HG03039 (cell line): ENCODE measurements around the gene STEAP3.

ENCODE experiments used
- ATAC-seq: cut with Tn5 transposase; IDR thresholded peaks from one replicate; pipeline ENCODE4 v1.9.1; 2021; ENCODE audit warnings: mild to moderate bottlenecking, moderate library complexity; ENCODE audit not compliant: unreplicated experiment

The STEAP3 gene

DNA sequence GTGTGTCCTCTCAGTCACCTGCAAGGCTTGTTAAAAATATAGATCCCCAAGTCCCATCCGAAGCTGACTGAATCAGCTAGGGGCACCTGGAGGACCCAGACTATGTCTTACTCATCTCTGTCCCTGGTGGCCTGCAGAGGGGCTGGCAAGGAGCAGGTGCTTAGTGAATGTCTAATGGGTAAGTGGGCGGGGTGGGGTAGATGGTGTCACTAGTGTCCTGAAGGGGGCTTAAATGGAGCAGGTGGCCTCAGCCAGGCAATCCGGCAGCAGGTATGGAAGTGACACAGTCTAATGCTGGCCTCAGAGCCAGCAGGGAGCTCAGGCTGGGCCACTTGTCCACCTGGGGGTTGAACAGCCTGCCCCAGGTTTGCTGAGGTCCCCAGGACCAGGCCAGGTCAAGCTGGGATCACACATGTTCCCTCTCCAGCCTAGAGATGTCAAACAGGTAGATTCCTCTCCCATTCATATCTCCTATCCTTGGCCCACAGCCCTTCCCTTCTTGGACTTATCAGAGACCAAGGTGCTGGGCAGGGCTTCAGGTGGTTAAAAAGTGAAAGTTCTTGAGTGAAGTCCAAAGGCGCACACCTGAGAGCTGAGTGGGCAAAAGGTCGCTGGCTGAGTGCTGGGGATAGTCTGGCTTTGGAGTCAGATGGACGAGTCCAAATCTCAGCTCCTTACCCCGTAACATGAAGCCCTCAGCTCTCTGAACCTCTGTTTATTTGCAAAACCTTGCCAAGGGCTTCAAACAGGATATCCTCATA is 1.7 kb downstream of the STEAP3 start:
- no peak for ATAC-seq

DNA sequence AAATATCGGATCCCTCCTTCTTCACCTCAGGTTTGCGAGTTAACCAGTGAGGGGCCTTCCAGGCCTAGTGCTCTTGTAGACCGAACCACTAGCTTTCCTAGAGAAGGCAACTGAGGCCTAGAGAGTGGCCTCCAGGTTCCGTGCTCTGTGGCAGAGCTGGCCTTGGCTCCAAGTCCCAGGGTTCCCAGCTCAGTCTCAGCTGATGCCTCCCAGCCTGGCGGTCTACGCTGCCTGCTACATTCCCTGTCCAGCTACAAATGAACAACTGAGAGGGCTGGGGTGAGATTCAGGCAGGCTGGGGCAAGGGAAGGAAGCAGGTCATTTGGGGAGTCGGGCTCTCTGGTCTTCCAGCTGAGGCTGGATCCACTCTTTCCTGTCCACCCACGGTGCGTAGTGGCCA is 2.3 kb downstream of the STEAP3 start:
- no peak for ATAC-seq

DNA sequence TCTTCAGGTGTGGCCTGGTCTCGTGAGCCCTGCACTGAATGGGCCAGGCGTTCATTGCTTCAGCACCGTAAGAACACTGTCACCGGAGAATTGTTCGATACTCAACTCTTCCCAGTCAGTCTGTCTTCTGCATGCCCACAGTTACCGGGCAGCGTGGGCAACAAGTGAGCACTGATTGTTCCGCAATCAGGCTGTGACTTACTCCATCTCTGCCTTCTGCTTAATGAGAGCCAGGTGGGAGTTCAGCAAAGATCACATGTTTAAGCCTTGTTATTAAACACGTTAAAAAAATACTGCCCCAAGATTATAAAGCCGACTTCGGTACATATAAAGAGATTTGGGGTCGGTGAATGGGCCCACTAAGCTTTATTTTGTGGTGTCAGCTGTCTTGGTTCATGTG is 3.7 kb downstream of the STEAP3 start:
- no peak for ATAC-seq

DNA sequence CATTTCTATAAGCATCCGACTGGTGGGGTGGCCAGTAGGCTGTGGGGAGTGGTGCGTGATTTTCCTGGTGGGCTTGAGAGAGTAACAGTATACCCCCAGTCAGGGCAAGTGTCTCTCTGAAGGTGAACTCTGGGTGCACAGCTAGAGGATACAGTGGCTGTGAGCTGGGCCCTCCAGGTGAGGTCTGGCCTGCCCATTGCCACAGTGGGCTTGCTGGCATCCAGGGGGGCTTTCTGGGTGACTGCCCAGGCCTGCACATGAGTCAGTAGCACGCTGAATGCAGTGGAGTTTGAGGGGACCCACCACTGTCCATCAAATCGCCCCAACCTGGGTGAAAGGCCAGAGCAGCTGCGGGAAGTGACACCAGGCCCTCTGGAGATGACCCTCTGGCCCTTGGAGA is 4.5 kb downstream of the STEAP3 start:
- ATAC-seq = no peak

DNA sequence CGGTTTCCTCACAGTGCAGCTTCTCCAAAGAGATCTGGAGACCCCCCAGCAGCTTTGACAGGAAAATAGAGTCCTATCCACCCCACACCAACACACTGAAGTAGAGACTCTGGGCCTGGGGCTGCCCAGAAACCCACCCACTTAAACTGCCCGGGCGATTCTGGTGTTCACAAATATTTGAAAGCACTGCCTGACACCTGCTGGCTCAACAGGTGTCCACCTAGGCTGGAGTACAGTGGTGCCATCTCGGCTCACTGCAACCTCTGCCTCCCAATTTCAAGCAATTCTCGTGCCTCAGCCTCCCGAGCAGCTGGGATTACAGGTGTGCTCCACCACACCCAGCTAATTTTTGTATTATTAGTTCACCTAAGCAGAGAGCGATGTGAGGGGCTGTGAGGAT is 5.3 kb downstream of the STEAP3 start:
- no peak for ATAC-seq

DNA sequence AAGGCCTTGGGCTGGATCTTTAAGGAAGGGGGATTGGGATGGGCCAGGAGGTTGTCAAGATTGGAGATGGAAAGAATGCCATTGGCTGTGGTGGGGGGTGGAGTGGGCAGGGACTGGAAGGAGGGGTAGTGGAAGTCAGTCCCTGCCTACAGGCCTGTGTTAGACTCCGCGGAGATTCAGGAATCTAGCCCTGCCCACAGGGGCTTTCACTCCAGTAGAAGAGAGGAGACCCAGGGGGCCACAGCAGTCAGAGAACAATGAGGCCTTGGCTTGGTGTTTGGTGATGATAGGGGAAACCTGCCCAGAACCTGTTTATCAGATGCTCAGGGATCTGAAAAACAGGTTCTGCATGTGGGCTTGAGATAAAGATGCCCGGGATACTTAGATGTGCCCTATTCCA is 6.1 kb downstream of the STEAP3 start:
- no peak for ATAC-seq

DNA sequence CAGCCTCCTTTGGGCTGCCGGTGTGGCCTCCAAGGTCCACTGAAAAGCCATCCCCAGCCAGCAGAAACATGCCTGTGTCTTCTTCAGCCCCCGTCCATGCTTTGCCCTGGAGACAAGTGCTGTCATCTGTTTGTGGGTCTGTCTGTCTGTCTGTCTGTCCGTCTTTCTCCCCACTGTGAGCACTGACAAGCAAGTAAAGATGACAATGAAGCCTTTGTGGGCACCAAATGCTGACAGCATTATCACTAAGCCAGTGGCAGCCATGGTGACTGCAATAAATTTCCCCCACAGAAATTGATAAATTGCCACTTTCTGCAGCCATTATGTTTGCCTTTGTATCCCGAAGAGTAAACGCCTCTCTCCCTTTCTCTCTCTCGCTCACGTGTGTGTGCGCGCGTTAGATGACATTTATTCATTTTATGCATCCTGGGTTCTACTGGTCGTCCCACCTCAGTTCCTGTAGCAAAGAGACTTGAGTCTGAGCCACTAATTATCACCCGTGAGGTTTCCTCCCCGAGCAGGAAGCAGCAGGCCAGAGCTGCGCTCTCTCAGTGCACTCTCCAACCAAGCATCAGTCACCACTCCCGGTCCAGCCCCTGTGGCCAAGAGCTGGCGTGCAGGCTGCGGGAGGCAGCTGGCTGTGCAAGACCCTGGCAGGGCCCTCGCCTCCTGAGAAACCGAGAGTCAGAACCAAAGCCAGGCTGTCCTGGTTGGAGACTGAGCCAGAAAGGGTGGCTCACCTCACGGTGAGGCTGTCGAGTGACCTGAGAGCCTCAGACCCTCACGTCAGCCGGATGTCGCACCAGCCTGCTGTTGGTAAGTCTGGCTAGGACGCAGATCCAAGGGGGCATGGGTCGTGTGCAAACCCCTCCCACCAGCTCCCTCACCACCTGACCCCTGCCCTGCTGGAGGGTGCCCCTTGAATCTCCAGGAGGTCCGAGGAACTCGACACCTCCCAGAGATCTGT is 6.9 kb downstream of the STEAP3 start:
- ATAC-seq = no peak

DNA sequence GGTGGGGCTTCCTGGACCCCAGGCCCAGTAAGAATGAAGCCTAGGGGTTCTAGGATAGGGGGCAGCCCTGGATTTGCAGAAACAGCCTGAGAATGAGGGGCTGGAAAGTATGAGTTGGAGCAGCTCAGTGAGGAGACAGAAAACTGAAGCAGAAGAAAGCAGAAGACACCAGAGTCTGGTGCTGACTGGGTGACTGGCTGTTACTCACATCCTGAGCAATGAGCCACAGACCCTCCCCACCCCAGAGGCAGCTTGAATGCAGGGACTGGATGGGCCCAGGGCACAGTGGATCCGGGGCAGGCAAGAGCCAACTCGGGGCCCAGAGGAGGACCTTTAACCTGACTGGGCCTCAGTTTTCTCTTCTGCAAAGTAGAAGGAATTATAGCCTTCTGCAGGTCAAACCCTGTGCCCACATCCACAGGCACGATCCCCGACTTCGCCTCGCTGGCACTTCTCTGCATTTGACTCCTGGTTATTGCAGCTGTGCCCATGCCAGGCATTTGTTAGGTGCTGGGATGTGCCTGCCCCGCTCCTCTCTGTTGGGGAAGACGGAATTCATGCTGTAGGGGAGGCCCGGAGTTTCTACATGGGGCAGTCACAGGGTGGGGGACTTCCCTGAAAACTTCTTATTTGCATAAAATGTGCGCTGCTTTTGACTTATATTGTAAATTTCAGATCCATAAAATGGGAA is 8.5 kb downstream of the STEAP3 start:
- peak; percentile 45 for ATAC-seq

DNA sequence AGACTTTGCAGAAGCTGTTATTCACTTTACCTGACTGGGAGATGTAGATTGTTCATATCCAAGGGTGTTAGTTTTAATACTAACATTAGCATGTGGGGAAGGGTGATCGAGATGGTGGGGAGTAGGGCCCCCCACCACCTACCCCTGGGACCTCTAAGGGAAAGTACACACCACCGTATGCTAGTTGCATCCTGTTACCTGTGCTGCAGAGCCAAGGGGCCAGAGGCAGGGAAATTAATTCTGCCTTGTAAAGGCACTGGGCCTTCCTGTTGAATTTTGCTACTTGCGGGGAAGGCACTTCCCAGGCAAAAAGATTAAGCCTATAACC is 9.0 kb downstream of the STEAP3 start:
- ATAC-seq = no peak

DNA sequence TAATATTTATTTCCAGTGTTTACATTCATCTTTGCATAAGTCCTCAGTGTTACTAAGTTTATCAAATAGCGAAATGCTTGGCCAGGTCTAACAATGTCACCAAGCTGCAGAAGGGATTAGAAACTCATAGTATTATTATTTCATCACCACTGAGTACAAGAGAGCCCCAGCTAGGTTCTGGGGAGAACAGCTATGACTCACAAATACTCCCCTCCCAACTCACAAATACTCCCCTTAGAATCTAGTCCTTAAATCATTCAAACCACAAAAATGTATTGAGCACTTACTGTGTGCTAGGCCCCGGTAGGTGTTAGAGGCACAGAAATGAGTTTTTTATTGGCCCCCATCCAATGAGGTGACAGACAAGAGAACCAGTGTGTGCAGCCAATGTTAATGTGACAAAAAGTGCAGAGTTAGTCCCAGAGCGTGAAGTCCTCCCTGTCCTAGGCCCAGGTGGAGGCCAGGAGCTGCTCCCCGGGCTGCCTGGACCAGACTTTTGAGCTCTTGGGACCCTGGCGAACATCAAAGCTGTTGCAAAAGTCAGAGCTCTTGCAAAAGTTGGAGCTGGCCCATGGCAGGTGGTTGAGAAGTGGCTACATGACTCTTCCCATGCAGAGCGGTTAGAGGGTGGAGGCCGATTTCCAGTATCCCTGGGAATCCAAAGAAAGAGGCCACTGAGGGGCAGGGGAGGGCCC is 9.8 kb downstream of the STEAP3 start:
- peak; percentile 47 for ATAC-seq

DNA sequence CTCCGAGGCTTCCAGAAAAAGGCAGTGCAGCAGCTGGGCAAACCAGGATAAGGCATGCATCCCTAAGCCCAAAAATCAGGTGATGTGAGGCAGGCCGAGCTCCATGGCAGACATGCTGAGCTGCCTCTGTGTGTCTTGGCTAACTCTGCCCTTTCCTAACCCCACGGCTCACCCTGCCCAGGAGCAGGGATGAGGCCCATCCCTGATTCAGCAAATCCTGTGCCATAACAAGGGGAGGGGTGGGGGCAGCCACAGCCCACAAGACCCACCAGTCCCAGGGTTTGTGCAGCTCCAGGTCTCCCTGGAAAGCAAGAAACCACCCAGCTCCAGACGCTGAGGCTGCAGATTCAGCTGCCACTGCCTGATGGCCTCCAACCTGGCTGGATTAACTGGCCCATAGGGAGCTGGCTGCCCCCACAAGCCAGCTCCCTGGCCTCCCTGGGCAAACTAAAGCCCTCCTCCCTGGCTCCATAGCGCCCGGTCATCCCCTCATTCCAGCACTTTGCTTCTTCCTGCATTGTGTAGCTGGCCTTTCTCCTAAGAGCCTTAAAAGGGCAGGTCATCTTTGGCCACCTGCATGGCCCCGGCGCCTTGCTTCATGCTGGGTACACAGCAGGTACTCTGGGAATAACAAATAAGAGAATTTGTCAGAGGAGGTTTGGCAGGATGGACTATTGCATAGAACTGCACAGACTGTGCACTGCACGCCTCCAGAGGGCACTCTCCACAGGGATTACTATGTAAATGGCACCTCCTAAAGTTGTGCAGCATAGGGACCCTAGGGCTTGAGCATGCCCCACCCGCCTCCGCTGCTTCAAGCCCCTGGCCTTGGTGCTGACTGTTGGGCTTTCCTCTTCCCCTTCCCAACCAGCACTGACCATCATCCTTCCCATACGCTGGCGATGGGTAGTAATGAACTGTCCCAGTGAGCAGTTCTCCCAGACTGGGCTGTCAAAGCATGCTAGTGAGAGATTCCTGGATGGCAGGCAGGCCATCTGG is 10.7 kb downstream of the STEAP3 start:
- no peak for ATAC-seq

DNA sequence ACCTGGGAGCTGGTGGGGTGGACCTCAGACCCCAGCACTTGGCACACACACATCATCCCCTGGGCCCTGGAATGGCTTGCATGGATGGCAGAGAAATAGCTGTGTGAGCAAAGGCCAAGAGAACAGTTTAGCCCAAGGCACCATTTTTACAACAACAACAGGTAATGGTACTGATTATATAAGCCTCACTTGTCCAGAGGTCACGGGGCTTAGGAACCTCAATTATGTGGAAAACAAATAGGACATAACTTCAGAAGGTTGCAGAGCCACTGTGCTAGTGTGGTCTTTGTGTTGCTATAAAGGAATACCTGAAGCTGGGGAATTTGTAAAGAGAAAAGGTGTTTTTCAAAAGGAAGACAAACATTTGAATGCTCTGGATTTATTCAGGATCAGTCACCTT is 13.2 kb downstream of the STEAP3 start:
- no peak for ATAC-seq

DNA sequence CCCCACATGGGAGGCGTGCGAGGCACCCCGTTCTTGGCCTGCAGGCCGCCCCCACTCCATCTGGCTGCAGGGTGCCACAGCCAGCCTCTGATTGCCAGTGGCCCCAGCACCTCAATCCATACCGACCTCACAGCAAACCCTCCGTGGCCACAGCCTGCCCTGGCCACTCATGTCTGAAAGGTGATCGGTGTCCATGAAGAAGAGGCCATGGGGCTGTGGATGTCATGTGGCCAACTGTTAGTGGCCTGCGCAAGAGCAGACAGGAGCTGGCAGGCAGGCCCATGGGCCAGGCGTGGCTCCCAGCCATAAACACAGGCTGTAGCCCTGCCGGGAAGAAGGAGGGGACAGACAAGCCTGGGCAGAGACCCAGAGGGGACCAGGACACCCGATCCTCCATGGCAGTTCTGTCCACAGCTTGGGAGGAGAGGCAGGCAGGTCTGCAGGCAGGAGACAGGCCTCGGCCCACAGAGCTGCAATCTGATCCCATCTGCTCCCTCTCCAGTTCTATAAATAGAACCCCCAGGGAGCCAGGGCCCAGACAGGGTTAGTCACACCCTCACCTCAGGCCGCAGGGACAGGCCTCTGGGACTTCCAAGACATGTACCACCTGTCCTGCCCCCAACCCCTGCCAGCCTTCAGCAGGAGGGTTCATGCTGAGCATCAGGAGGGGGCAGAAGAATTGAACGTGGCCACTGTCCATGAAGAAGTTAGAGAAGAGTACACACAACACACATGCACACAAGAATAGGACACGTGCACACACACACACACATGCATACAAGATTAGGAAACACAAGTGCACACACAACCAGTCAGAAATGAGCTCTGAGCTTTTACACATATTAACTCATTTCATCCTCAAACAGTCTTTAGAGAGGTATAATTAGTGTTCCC is 16.9 kb downstream of the STEAP3 start:
- ATAC-seq = no peak

DNA sequence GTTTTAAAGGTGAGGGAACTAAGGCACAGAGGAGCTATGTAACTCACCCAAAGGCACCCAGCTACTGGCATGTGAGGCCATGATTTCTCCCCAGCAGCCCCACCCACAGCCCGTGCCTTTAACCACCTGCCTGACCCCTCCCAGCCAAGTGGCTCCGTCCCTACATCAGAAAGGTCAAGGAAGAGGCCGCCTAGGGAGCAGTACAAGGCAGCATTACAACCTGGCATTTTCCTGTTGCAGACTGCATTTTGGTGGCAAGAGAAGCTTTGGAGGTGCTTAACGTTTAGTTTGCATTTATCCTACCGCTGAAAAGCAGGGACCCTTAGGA is 17.5 kb downstream of the STEAP3 start:
- no peak for ATAC-seq

DNA sequence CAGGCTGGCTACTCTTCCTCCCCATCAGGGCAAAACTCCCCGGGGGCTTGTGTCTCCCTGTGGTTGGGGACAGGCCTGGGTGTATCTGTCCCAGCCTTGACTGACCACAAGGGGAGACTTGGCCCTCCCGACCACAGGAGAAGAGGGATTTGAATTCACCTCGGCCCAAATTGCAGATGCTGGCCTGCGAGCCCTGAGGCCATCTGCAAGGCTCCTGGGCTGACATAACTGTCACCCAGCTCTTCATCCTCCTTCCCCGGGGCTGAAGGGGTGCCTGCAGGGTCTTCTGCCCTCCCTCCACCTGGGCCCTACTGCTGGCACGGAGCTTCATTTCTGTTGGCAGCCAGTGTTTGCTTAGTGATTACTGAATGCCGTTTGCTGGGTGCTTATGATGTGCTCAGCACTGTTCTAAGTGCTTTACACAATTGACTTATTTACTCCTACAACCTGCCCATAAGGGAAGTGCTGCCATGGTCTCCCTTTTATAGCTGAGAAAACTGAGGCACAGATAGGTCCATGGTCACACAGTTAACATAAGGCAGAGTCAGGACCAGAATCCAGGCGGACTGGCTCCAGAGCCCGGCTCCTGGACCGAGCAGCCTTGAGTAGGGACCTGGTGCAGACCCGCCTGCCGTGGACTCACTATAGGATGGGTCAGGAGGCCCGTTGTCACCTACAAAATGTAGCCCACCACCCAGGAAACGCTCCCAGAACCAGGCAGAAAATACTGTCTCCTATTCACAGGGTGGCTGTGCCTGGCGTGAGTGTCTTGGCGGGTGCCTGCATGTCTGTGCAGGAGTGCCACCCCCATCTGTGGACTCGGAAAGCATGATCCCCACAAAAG is 18.9 kb downstream of the STEAP3 start:
- no peak for ATAC-seq

DNA sequence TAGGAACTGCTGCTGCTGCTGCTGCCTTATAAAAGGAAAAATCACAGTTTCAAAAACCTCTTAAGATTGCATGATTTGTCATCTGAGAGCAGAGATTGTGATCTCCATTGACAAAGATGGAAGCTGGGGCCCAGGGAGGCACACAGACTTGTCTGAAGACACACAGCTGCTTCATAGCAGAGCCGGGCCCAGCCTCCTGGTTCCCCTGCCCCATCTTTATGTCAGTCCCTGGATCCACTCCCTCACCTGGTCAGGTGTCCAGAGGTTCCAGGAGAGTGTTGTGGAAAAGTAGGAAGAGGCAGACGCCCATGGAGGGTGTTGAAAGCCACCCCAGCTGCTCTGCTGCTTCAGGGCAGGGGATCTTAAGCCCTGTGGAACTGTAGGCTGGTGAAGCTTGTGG is 20.0 kb downstream of the STEAP3 start:
- ATAC-seq = no peak

DNA sequence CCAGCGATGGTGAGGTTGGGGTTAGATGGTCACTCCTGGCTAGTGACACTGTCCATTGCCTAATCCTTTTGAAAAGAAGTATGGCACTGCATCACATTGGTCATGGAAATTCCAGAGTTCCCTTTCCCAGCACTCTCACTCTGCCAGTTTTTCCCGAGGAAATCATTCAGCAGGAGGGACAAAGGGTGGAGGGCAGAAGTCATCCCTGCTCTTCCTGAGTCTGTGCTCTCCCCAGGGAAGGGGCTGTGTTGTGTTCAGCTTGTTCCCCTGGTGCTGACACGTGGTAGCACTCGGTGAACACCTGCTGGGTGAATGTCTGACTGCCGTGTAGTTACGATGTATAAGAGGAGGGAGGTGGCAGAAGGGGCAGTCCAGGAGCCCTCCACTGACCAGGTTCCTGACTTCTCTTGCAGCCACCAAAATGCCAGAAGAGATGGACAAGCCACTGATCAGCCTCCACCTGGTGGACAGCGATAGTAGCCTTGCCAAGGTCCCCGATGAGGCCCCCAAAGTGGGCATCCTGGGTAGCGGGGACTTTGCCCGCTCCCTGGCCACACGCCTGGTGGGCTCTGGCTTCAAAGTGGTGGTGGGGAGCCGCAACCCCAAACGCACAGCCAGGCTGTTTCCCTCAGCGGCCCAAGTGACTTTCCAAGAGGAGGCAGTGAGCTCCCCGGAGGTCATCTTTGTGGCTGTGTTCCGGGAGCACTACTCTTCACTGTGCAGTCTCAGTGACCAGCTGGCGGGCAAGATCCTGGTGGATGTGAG is 21.6 kb downstream of the STEAP3 start:
- ATAC-seq = no peak
